ENCODE measurements around the gene CDHR3.

Gene CDHR3

DNA sequence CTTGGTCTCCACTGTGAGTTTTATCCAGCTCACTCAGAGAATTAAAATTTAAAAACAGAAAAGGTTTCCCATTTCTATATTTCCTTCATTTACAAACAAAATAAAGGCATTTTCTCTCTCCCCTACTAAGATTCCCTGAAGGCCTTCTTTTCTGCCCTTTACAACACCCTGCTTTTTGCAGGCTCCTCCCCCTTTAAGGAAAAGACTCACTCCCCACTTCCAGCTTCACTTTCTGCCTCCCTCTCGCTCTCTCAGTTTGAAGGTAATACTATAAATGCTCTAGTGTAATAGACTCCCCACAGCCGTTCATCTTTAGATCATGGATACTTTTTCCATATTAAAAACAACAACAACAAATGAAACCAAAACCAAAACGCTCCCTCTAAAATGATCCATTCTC lies 53.3 kb downstream of the CDHR3 start:
- in situ Hi-C loops (cut with HindIII; ENCODE audit: low pct_ligation_motif_present, low pct_unique_long_range_greater_than_20kb, low sequenced_read_pairs) = no loop called here
- no peak for DNase-seq

DNA sequence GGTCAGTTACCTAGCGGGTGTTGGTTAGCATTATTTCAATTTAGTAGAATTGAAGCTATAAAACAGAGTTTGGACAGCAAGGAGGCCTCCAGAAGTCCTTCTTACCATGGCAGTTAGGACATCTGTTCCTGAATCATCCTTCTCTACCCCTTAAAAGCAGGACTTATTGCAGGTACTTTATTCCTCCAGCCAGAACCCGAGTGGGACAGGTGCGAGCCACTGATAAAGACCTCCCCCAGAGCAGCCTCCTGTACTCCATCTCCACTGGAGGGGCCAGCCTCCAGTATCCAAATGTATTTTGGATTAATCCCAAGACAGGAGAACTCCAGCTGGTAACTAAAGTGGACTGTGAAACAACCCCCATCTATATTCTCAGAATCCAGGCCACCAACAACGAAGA lies 54.6 kb downstream of the CDHR3 start:
- DNase-seq = no peak
- in situ Hi-C loops (cut with HindIII; ENCODE audit: low pct_ligation_motif_present, low pct_unique_long_range_greater_than_20kb, low sequenced_read_pairs) = no loop called here

GRCh38 chr7:106018566-106019469 lies 55.8 kb downstream of the CDHR3 start:
- DNase-seq = no peak

DNA sequence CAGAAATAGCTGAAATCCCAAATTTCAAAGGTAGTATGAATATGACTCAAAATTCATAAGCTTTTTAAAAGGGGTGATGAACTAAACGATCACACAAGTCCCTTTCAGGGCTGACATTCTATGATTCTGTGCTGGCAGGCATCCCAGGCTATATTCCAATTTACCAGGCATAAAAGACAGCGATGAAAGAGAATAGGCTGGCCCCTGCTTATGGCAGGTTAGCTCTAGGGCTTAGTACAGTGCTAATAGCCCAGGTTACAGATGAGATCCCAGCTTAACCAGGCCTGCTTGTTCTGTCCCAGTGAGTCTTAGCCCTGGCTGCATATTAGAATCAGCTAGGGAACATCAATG lies 56.4 kb downstream of the CDHR3 start:
- no peak for DNase-seq
- in situ Hi-C loops (cut with HindIII; ENCODE audit: low pct_ligation_motif_present, low pct_unique_long_range_greater_than_20kb, low sequenced_read_pairs) = no loop called here

More at GRCh38 chr7:106018566-106019469, 55.8 kb downstream of the CDHR3 start:
- in situ Hi-C loops (cut with HindIII; ENCODE audit: low pct_ligation_motif_present, low pct_unique_long_range_greater_than_20kb, low sequenced_read_pairs) = no loop called here

DNA sequence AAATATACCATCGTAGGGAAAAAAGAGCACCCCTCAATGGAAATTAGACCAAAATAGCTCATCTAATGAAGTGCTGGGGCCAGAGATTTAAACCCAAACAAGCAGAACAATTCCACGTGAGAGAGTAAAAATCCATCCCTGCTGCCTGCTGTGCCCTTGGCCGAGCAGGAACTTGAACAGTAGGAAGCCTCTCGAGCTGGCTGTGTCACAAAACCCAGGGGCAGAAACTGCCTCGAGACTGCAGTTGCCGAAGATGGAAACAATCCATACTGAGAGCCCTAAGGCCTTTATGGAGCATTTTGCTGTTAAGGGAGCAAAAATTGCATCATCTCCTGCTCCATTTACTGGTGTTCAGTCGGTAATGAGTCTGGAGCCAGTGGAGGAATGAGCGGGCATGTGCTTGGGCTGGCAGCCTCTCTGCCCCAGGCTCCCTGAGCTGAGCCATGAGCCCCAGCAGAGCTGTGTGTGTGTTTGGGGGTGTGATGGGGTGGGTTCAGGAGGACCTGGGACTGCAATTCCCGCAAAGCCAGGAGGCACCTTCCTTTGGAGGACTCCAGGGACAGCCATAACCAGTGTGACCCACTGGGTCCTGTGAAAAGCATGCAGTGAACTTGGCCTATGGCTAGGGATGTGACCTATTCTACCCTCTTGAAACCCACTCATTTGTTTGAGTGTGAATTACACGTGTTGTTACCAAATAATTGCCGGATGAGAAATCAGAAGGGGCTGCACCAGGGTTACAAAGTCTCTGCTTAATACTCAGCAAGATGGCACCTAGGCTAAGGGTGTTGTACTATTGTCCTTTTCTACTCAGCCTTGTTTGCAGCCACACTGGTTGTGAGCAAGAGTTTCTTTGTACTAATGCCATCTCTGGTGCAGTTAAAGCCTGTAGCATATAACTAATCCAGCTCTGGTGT lies 58.3 kb downstream of the CDHR3 start:
- in situ Hi-C loops (cut with HindIII; ENCODE audit: low pct_ligation_motif_present, low pct_unique_long_range_greater_than_20kb, low sequenced_read_pairs) = no loop called here
- no peak for DNase-seq

- in situ Hi-C loops (cut with HindIII; ENCODE audit: low pct_ligation_motif_present, low pct_unique_long_range_greater_than_20kb, low sequenced_read_pairs) = no loop called here
- no peak for DNase-seq
Observed at GRCh38 chr7:106022193-106022821, 59.2 kb downstream of the CDHR3 start.

GRCh38 chr7:106023369-106024322 lies 60.6 kb downstream of the CDHR3 start:
- no peak for DNase-seq
- in situ Hi-C loops (cut with HindIII; ENCODE audit: low pct_ligation_motif_present, low pct_unique_long_range_greater_than_20kb, low sequenced_read_pairs) = no loop called here

DNA sequence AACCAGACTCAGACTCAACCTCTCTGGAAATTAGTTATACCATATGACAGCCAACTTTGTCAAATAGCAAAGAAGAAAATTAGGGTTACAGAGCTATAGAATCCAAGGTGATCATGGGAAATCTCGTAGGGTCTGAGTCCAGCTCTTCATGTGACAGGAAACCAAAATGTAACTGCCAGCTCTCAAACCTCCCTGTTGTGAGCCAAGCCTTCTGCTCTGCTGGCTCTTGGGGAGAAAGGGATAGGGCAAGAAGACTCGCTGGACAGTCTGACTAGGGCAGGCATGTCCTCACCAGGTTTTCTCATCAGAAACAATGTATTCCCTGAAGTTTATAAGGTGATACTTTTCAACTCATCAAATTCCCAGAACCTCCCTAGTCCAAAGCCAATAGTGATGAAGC lies 63.0 kb downstream of the CDHR3 start:
- in situ Hi-C loops (cut with HindIII; ENCODE audit: low pct_ligation_motif_present, low pct_unique_long_range_greater_than_20kb, low sequenced_read_pairs) = no loop called here
- no peak for DNase-seq

DNA sequence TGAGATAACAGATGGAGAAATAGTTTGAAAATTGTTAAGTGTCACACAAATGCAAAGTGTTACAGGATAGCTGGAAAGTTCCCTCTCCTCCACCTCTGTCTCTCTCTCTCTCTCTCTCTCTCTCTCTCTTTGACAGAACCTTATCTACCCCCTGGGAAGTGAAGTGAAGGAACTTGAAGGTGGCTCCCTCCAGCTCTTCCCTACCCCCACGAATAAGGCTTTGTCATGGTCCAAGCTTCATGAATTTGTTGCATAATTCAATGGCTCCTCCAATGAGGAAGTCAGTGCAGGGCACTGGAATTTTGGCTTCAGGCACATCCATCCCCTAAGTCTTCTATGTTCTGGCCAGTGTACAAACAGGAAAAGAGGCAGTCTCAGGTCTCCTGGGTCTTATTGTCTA lies 66.4 kb downstream of the CDHR3 start:
- in situ Hi-C loops (cut with HindIII; ENCODE audit: low pct_ligation_motif_present, low pct_unique_long_range_greater_than_20kb, low sequenced_read_pairs) = no loop called here

GRCh38 chr7:106029941-106030340 lies 66.9 kb downstream of the CDHR3 start:
- in situ Hi-C loops (cut with HindIII; ENCODE audit: low pct_ligation_motif_present, low pct_unique_long_range_greater_than_20kb, low sequenced_read_pairs) = no loop called here
- DNase-seq = no peak

More for the DNA sequence above, 66.4 kb downstream of the CDHR3 start:
- DNase-seq = no peak

- in situ Hi-C loops (cut with HindIII; ENCODE audit: low pct_ligation_motif_present, low pct_unique_long_range_greater_than_20kb, low sequenced_read_pairs) = no loop called here
- DNase-seq = no peak
Observed at GRCh38 chr7:106031300-106032035, 68.4 kb downstream of the CDHR3 start.

DNA sequence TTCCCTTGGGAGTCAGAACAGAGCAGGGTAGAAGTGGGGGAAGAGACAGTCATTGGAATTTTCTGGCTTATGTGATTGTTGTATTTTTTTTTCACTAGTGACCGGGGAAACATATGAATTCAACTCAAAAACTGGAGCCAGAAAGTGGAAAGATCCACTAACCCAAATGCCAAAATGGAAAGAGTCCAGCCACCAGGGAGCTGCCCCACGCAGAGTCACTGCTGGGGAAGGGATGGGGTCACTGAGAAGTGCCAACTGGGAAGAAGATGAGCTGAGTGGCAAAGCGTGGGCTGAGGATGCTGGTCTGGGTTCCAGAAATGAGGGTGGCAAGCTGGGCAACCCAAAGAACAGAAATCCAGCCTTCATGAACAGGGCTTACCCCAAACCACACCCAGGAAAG lies 69.2 kb downstream of the CDHR3 start:
- in situ Hi-C loops (cut with HindIII; ENCODE audit: low pct_ligation_motif_present, low pct_unique_long_range_greater_than_20kb, low sequenced_read_pairs) = no loop called here
- DNase-seq = no peak

DNA sequence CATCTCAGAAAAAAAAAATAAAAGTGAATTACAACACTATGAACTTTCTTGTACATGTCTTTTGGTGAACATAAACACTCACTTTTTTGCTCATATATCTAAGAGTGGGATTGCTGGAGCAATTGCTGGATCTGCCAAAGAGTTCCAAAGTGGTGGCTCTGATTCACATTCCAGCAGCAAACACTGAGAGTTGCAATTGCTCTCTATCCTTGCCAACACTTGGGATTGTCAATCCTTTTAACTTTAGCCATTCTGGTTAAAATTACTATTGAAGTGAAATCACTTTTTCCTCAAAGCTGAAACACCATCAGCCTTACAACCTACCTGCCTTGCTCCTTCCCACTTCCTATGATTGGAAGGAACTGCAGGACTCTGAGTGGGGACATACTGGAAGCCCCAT lies 70.7 kb downstream of the CDHR3 start:
- no peak for DNase-seq
- in situ Hi-C loops (cut with HindIII; ENCODE audit: low pct_ligation_motif_present, low pct_unique_long_range_greater_than_20kb, low sequenced_read_pairs) = no loop called here

DNA sequence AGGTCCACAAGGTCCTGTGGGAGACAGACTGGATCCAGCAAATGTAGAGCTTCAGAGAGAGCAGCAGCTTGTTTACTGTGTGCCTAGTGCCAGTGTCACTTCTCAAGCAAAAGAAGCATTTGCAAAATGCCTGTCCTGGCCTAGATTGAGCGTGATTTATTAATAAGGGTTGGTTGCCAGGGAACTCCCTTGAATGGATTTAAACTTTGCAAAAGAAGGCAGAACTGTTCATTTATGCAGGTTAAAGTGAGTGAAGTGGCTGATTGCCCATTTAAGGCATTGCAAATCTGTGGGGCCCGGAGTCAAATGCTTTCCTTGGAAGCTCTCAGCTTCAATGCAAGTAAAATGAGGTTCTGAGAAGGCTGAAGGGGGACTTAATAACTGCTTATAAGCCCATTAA lies 71.3 kb downstream of the CDHR3 start:
- in situ Hi-C loops (cut with HindIII; ENCODE audit: low pct_ligation_motif_present, low pct_unique_long_range_greater_than_20kb, low sequenced_read_pairs) = no loop called here
- no peak for DNase-seq

GRCh38 chr7:106035568-106035967 lies 72.5 kb downstream of the CDHR3 start:
- DNase-seq = no peak
- in situ Hi-C loops (cut with HindIII; ENCODE audit: low pct_ligation_motif_present, low pct_unique_long_range_greater_than_20kb, low sequenced_read_pairs) = no loop called here

GRCh38 chr7:106036004-106036403 lies 72.9 kb downstream of the CDHR3 start:
- no peak for DNase-seq

DNA sequence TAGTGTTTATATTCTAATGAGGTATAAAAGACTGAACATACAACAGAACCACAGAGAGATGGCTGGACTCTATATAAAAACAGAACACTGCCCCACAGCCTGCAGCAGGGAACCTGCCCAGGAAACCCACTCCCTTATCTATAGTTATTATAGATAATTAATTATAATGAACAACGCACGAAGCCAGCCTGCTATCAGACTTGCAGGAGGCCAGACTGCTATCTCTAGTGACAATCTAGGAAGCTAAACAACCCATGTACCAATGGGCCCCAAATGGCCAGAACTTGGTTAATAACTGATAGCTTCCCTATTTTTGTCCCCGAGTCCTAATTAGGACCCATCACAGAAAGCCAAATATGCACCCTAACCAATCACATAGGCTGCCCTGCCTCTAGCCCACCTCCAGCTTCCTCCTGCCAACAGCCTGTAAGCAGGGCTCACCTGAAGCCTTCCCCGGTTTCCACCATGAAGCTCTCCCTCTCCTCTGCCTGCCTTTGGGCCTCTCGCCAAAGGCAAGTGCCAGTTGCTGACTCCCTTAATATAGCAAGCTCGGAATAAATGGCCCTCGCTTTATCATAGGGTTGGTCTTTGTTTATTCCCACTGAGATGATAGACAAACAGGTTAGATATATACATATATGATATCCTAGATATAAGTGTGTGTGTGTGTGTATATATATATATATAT lies 74.6 kb downstream of the CDHR3 start:
- no peak for DNase-seq
- in situ Hi-C loops (cut with HindIII; ENCODE audit: low pct_ligation_motif_present, low pct_unique_long_range_greater_than_20kb, low sequenced_read_pairs) = no loop called here

More at GRCh38 chr7:106036004-106036403, 72.9 kb downstream of the CDHR3 start:
- in situ Hi-C loops (cut with HindIII; ENCODE audit: low pct_ligation_motif_present, low pct_unique_long_range_greater_than_20kb, low sequenced_read_pairs) = no loop called here
